ENCODE measurements around the gene NUBPL.

DNA sequence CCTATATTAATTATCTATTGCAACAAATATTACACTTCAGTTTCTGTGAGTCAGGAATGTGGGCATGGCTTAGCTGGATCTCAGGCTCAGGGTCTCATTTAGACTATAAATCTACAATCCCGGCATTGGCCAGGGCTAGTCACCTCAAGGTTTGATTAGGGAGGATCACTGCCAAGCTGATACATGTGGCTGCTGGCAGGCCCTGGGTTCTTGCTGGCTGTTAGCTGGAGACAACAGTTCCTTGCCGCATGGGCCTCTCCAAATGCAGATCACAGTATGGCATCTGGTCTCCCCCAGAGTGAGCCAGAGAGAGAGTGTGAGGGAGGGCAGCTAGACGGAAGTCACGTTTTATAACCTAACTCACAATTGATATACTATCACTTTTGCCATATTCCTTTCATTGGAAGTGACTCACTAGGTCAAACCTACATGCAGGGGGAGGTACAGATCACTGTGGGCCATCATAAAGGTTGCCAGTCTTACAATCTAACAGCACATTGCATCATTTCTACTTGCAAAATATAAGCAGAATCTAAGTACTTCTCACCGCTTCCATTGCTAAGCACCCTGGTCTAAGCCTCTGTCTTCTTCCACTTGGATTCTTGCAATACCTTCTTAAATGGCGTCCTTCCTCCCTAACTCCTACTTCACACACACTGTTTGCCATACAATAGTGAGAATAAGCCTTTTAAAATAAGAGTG lies 341.9 kb downstream of the NUBPL start:
- TF ChIP-seq CTCF (IDR thresholded peaks at IDR 0.05) (no peak), ZFX (IDR thresholded peaks at IDR 0.05; ENCODE audit: borderline replicate concordance) (no peak)

Measured in 22Rv1 (cell line).